OCI-M1 (cell line): ENCODE results near the gene NOTCH4.
A peak's percentile ranks its signal among the peaks of the same experiment; 100 is the strongest.

Experiments used
- DNase-seq: peaks from one replicate; lab custom pipeline; 2025; lab: John Stamatoyannopoulos, UW

NOTCH4 gene

DNA sequence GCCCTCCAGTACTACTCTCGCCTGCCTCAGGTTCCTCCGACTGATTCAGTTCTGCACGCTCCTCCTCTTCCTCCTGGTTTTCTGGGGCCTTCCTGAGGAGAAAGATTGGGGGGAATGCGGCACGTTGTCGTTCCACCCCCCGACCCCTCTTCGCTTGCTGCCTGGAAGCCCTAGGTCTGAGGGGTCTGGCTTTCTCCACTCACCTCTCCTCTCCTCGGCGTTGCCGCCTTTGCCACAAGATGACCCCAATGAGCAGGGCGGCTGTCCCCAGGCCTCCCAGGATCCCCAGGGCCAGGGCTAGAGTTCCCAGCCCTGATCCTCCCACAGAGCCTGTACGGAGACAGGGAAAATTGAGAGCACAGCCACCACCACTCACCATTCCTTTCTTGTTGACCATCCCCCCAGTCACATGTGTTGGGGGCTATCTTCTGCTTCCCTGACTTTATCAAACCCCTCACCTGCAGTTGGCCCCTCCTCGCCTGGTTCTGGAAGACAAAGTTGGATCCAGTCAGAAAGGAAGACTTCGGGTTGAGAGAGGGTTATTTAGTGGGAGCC is 42.6 kb downstream of the NOTCH4 start:
- no peak for DNase-seq

- no peak for DNase-seq
Observed at GRCh38 chr6:32179766-32180405, 44.0 kb downstream of the NOTCH4 start.

DNA sequence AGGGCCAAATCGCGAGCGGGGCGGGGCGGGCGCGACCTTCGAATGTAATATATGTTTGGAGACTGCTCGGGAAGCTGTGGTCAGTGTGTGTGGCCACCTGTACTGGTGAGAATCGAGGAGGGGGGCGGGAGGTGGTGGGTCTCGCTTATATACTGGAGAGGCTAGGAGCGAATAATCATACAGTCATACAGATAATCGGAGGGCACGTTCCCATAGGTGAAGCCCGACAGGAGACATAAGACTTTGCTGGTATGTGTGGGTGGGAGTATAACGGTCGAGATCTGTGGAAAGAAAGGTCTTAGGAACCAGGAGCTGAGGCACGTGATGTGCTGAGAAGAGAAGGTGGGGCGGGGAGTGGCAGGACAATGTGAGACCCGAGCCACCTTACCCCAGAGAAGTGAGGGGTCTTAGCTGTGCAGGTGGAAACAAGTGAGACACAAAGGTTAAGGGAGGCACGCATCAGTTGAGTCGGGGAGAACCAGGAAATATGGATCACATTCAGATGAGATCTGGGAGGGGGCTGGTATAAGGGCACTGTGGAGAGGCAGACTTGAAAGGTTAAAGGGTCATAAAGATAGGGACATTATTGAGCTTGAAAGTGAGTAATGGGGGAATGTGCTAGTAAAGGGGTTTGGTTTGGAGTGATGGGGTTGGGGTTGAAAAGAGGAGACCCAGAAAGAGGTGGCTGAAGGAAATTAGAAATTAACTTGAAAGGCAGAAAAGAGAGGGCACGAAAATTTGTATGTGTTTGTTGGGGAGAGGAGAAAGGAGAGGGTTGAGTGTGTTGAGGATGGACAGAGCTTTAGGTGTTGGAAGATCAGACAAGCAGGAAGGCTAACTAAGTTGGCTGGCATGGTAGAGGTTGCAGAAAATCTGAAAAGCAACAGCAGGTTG is 45.1 kb downstream of the NOTCH4 start:
- no peak for DNase-seq

- peak; percentile 100 for DNase-seq
Observed at GRCh38 chr6:32177788-32178546, 45.9 kb downstream of the NOTCH4 start, which contains the start of gene RNF5. TSS of gene RNF5 (plus strand) at chr6:32178405. CDS start at chr6:32178512, 107 bp downstream.

- DNase-seq = peak; percentile 90
Observed at GRCh38 chr6:32177183-32177787, 46.6 kb downstream of the NOTCH4 start.

- peak; percentile 66 for DNase-seq
Observed at GRCh38 chr6:32176476-32177182, 47.2 kb downstream of the NOTCH4 start.

GRCh38 chr6:32175711-32176475 is 48.0 kb downstream of the NOTCH4 start, which contains the start of gene AGPAT1:
TSS of gene AGPAT1 (minus strand) at chr6:32176084. CDS start at chr6:32171496, 4,588 bp downstream.
- DNase-seq = peak; percentile 98

GRCh38 chr6:32175322-32175710 is 48.6 kb downstream of the NOTCH4 start:
- DNase-seq = no peak

GRCh38 chr6:32174416-32174815 is 49.5 kb downstream of the NOTCH4 start:
- no peak for DNase-seq

DNA sequence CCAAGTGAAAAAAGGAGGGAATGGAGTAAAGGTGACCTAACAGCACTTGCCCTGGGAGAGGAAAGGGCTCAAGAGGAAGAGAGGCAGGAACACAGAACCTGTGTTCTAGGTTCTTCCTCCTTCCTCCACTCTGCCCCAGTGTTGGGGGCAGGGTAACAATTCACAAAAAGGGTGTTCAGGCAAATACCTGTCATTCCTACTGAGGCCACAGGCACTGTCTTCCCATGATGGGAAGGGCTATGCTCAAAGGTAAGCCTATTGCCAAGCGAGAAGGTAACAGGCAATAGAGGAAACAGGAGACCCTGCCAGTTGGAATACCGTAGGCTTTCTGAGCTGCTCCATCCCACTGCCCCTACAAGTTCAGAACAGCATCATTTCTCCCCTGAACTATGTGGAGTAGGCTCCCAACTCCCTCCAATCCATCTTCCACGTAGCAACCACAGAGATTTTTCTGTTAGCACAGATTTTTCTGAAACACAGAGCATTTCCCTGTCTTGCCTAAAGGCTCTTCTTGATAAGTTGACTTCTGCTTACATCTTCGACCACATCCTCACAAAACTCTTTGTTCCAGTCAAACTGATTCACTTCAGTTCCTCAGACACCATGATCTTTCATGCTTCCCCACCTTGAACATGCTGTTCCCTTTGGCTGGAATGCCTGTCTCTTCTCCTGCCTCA is 50.7 kb downstream of the NOTCH4 start:
- peak; percentile 35 for DNase-seq

- no peak for DNase-seq
Observed at GRCh38 chr6:32171234-32171633, 52.6 kb downstream of the NOTCH4 start.

- no peak for DNase-seq
Observed at GRCh38 chr6:32170294-32170693, 53.6 kb downstream of the NOTCH4 start.

DNA sequence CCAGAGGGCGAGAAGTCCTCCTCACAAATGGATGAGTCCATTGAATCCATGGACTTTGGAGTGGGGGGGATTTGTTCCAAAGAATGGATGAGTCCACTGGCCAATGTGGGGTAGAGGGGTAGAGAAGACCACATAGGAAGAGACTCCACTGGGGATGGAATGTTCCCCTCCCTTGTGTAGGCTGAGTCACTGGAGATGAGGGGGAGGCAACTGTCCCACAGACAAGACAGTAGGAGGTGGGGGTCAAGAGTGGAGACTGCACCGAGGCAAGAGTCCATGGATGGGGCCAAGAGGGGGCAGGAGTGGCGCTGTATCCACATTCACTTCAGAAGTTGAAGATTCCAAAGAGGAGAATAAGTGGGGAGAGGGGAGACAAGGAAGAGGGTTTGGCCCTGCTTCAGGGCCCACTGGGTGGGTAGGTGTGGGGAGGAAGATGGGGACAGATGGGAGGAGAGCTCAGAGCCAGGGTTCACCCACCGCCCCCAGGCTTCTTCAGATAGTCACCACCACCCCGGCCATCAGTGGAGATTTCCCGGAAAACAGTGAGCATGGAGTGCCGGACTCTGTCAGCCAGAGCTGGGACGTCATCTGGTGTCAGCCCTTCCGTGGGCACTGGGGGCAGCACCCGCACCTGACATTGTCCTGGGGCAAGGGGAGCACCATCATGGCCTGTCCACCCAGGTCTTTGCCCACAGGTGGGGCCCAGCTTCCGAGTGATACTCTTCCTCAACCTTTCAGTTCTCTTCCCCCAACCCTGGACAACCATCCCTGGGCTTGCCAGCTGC is 54.9 kb downstream of the NOTCH4 start:
- DNase-seq = no peak

DNA sequence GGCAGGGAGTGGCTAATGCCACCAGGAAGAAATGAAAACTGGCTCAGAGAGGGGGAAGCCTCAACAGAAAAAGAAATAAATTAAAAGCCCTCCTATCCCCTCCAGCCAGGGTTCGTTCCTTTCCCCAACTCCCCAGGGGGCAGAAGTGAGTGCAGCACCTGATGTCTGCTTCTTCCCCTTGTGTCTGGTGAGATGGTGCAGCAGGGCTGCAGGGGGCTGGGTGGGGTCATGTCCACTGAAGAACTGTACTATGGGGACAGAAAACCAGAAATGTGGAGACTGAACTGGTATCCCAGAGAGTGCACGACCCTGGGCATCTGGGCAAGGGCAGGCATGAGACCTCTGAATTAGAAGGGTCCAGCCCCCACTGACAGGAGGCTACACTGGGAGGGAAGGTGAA is 55.5 kb downstream of the NOTCH4 start:
- DNase-seq = peak; percentile 79

GRCh38 chr6:32167761-32168262 is 56.1 kb downstream of the NOTCH4 start:
- DNase-seq = peak; percentile 99

GRCh38 chr6:32167154-32167760 is 56.6 kb downstream of the NOTCH4 start:
- DNase-seq = no peak

DNA sequence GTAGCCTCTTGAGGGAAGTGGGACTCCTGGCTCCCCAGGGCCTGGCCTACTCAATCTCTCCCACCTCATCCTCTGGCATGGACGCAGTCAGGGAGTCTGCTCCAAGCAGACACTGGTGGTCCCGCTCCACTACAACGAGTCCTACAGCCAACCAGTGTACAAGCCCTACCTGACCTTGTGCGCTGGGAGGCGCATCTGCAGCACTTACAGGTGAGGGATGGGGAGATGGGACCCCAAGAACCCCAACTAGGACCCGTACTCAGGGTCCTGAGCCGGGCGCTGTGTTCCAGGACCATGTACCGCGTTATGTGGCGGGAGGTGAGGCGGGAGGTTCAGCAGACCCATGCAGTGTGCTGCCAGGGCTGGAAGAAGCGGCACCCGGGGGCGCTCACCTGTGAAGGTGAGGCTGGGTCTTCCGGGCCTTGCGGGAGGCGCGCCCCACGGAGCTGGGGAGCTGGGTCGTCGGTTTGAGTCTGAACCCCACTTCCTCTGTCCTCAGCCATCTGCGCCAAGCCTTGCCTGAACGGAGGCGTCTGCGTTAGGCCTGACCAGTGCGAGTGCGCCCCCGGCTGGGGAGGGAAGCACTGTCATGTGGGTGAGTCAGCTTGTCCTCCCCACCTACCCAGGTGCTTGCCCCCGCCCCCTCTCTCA is 57.3 kb downstream of the NOTCH4 start:
- DNase-seq = no peak

DNA sequence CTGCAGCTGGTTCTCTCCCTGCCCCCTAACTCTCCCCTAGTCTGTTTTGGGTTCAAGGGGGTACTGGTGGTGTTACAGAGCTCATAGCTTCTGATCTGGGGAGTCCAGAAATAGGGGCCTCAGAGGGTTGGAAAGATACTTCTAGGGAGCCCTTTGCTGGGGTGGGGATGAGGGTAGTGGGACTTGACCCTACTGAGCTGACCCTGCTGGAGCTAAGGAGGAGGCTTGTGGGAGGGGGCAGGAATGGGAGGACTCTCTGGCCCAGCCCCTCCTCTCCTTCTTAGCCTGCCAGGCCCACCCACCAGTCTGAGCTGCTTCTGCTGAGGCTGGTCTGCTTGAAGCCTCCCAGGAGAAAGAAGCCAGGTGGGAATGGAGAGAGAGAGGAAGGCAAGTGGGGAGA is 59.6 kb downstream of the NOTCH4 start, which contains the start of gene EGFL8:
Gene EGFL8, plus strand, starts transcription at position 301 of the 400 bp plus-strand sequence. CDS start 1,571 bp downstream, outside the sequence.
- DNase-seq = no peak
